Upper lobe of left lung (tissue), 6 donors: ENCODE data around the gene MAPK7. TPM values are rescaled to one million over a fixed set of nuclear protein-coding genes. Genes with fewer than 3 reads are reported as not detected.
A peak's percentile ranks its signal among the peaks of the same experiment; 100 is the strongest.

Experiments used
- ATAC-seq, 2 donors: fragments of 200-7000 bp; cut with Tn5 transposase; one replicate each; pipeline ENCODE4 v1.9.1; 2022; ENCODE audit warnings: mild to moderate bottlenecking in 2 of 2, moderate library complexity in 2 of 2; ENCODE audit not compliant: low FRiP score in 2 of 2
- DNase-seq, 2 donors: peaks; one replicate each; pipeline ENCODE4 v3.0.0-alpha.2; 2019 to 2020
- H3K27ac ChIP-seq, 4 donors: fragments of 200-600 bp; sonication (generic); one replicate each; pipeline ENCODE4 v1.5.1; 2016 to 2019
- H3K27me3 ChIP-seq, 4 donors: fragments of 200-600 bp; sonication (generic); one replicate each; pipeline ENCODE4 v1.5.1; 2017 to 2019
- H3K36me3 ChIP-seq, 4 donors: fragments of 200-600 bp; sonication (generic); one replicate each; pipeline ENCODE4 v1.5.1; 2016 to 2019
- H3K4me1 ChIP-seq, 4 donors: fragments of 200-600 bp; sonication (generic); one replicate each; pipeline ENCODE4 v1.5.1; 2018 to 2019
- H3K4me3 ChIP-seq, 4 donors: fragments of 200-600 bp; sonication (generic); one replicate each; pipeline ENCODE4 v1.5.1; 2017 to 2019; ENCODE audit warnings: mild to moderate bottlenecking in 2 of 4, moderate library complexity in 1 of 4
- H3K9me3 ChIP-seq, 4 donors: fragments of 200-600 bp; sonication (generic); one replicate each; pipeline ENCODE4 v1.5.1; 2018 to 2019
- CTCF ChIP-seq, 6 experiments: fragments of 450-650 bp in 4 of 6; fragments of 200-600 bp in 2 of 6; sonication (generic) in 2 of 6; IDR thresholded peaks; one replicate each; pipeline ENCODE4 v1.5.1; 2016 to 2019; ENCODE audit warnings: antibody characterized with exemption in 6 of 6
- EP300 ChIP-seq, 4 donors: sonication (generic); formaldehyde crosslinking; IDR thresholded peaks; one replicate each; pipeline ENCODE4 v1.5.1; 2017; ENCODE audit warnings: antibody characterized with exemption in 4 of 4, control low read depth in 2 of 4
- POLR2A ChIP-seq, 4 donors: fragments of 450-650 bp; IDR thresholded peaks; one replicate each; pipeline ENCODE4 v1.5.1; 2016 to 2017; ENCODE audit warnings: antibody characterized with exemption in 4 of 4, mild to moderate bottlenecking in 2 of 4
- POLR2AphosphoS5 ChIP-seq, 2 donors: sonication (generic); formaldehyde crosslinking; IDR thresholded peaks; one replicate each; pipeline ENCODE4 v1.5.1; 2017; ENCODE audit warnings: antibody characterized with exemption in 2 of 2
- WGBS, 2 donors: methylation state at CpG; one replicate each; pipeline ENCODE4 v1.1.5; 2017 to 2018; 5-methylcytosine and 5-hydroxymethylcytosine counted together
- total RNA-seq, 6 donors: library from RNA; depleted of rRNA in 4 of 6; stranded (reverse); fragments of >200 nt in 4 of 6; gene quantifications; one replicate each; pipeline versions ENCODE4 v1.1.0 to v1.2.1, GENCODE V29; 2016 to 2021
- donor health status: DM: no; HTN: no; CAD: no; lungs with moderate emphysema.
- donor health status: DM: no; HTN: yes; CAD: no; lungs with severe emphysema.

Gene MAPK7
- total RNA-seq, 6 donors from 2014 or later = 20.1 to 77.2 (median 37.6) TPM

- H3K27me3 ChIP-seq = no peaks in the 10 kb centered on the region
- TF ChIP-seq POLR2A (IDR thresholded peaks at IDR 0.05) (no peak), EP300 (IDR thresholded peaks at IDR 0.05) (no peak), CTCF (IDR thresholded peaks at IDR 0.05) (no peak)
- ATAC-seq (no peak), DNase-seq (peak in 1 of 2 donors; percentile 58)
- H3K9me3 ChIP-seq = no peaks in the 10 kb centered on the region
- 90 to 95% methylated on average over 11 to 18 of the region's 18 CpGs for WGBS, 2 donors
- H3K4me3 ChIP-seq = no peak overlapping the region
- no peak overlapping the region for H3K27ac ChIP-seq
- H3K4me1 ChIP-seq = peaks cover 0 to 2% (median under 1%) of the 10 kb centered on the region in 4 donors
- H3K36me3 ChIP-seq = no peaks in the 10 kb centered on the region
These were observed 37.8 kb downstream of the MAPK7 start for GRCh38 chr17:19415806-19416775.

- Histone ChIP-seq H3K36me3 (no peaks in the 10 kb centered on the region), H3K4me1 (no peaks in the 10 kb centered on the region), H3K4me3 (no peak overlapping the region), H3K27me3 (no peaks in the 10 kb centered on the region), H3K27ac (no peak overlapping the region), H3K9me3 (no peaks in the 10 kb centered on the region)
- TF ChIP-seq POLR2A (IDR thresholded peaks at IDR 0.05) (no peak), CTCF (IDR thresholded peaks at IDR 0.05) (no peak), POLR2AphosphoS5 (IDR thresholded peaks at IDR 0.05) (no peak), EP300 (IDR thresholded peaks at IDR 0.05) (no peak)
- 53 to 82% methylated on average over 3 of the region's 3 CpGs for WGBS, 2 donors
- ATAC-seq (no peak), DNase-seq (no peak)
These were observed 39.3 kb downstream of the MAPK7 start for GRCh38 chr17:19417611-19418010.

GRCh38 chr17:19418251-19418992 lies 40.1 kb downstream of the MAPK7 start:
- no peaks in the 10 kb centered on the region for H3K36me3 ChIP-seq
- H3K4me3 ChIP-seq = no peak overlapping the region
- ATAC-seq (peak in 1 of 2 donors; percentile 68), DNase-seq (no peak)
- WGBS, 2 donors = 69 to 85% methylated on average over 6 to 7 of the region's 7 CpGs
- TF ChIP-seq POLR2A (IDR thresholded peaks at IDR 0.05) (no peak), POLR2AphosphoS5 (IDR thresholded peaks at IDR 0.05) (no peak), EP300 (IDR thresholded peaks at IDR 0.05) (no peak), CTCF (IDR thresholded peaks at IDR 0.05) (no peak)
- no peaks in the 10 kb centered on the region for H3K4me1 ChIP-seq
- no peaks in the 10 kb centered on the region for H3K27me3 ChIP-seq
- H3K27ac ChIP-seq = no peak overlapping the region
- H3K9me3 ChIP-seq = no peaks in the 10 kb centered on the region

DNA sequence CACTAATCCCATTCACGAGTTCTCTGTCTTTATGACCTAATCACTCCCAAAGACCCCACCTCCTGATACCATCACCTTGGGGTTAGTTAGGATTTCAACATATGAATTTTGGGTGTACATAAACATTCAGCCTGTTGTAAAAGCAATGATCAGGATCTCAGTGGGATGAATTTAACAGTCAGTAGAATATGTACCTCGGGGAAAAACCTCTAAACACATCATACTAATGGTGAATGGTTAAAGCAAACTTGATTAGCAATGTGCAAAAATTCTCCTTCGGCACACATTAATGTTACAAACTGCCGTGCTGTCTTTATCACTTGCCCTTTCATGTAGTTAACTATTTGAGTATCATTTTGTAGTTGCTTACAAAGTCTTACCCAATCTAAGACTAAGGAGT lies 42.9 kb downstream of the MAPK7 start:
- no peak for ATAC-seq
- Histone ChIP-seq H3K27ac (no peak overlapping the region), H3K36me3 (no peaks in the 10 kb centered on the region), H3K27me3 (no peaks in the 10 kb centered on the region), H3K4me1 (peaks cover 0 to 5% (median 2%) of the 10 kb centered on the region in 4 donors), H3K4me3 (no peak overlapping the region), H3K9me3 (no peaks in the 10 kb centered on the region)
- no peak for DNase-seq
- TF ChIP-seq POLR2AphosphoS5 (IDR thresholded peaks at IDR 0.05) (no peak), CTCF (IDR thresholded peaks at IDR 0.05) (no peak)
- 65 to 67% methylated on average over 4 of the region's 4 CpGs for WGBS, 2 donors
